GM12878 (cell line): ENCODE data around the gene NDST4. TPM values are rescaled to one million over a fixed set of nuclear protein-coding genes. Genes with fewer than 3 reads are reported as not detected.

ENCODE experiments used
- ATAC-seq: fragments of 200-7000 bp; cut with Tn5 transposase; 3 replicates; pipeline ENCODE4 v1.9.1; 2020; ENCODE audit warnings: mild to moderate bottlenecking, moderate library complexity
- BruUV-seq: library from RNA; stranded (reverse); fragments of 400-500 nt; replicated peaks from 2 replicates; lab custom pipeline; 2021; lab: Mats Ljungman, UMichigan
- CTCF ChIA-PET: fragments of 300-600 bp; sonication (Branson Sonifier 250); formaldehyde crosslinking; extraction: SDS; loops from one replicate; lab custom pipeline; 2021; ENCODE audit warnings: inconsistent platforms; lab: Yijun Ruan, JAX
- POLR2A ChIA-PET: fragments of 350-600 bp; formaldehyde crosslinking; extraction: SDS; loops from one replicate; lab custom pipeline; 2021; ENCODE audit warnings: inconsistent platforms; lab: Charles Lee
- RAD21 ChIA-PET: fragments of 300-600 bp; sonication (Branson Sonifier 250); formaldehyde crosslinking; loops from one replicate; lab custom pipeline; 2023; ENCODE audit warnings: antibody characterized with exemption; ENCODE audit not compliant: unreplicated experiment; lab: Charles Lee
- SMC1A ChIA-PET: fragments of 300-600 bp; sonication (Branson Sonifier 250); formaldehyde crosslinking; loops from one replicate; lab custom pipeline; 2023; ENCODE audit not compliant: unreplicated experiment, uncharacterized antibody; lab: Charles Lee
- DNase-seq: peaks from one replicate; pipeline ENCODE4 v3.0.0-alpha.2; 2011; ENCODE audit warnings: low read depth, low spot score
- FAIRE-seq: peaks from 3 replicates; lab custom pipeline; 2011; peaks lifted over from hg19 to GRCh38; lab: Jason Lieb, UNC
- H2AFZ ChIP-seq: 2 replicates; pipeline ENCODE4 v1.6.0; 2011; ENCODE audit warnings: low read depth, low read length, control low read depth; ENCODE audit not compliant: control insufficient read depth
- H3K27ac ChIP-seq: 2 replicates; pipeline ENCODE4 v1.5.1; 2011; ENCODE audit warnings: control low read depth; ENCODE audit not compliant: control insufficient read depth, insufficient read depth
- H3K27me3 ChIP-seq, 2 experiments: replicated peaks in 1 of 2; 2 replicates each; pipeline versions ENCODE4 v1.6.0 to v1.6.1; 2011; ENCODE audit warnings: low read length in 1 of 2; ENCODE audit not compliant: control insufficient read depth in 2 of 2, insufficient read depth in 2 of 2
- H3K36me3 ChIP-seq, 2 experiments: 2 replicates each; pipeline ENCODE4 v1.5.1; 2011; ENCODE audit warnings: low read length in 1 of 2; ENCODE audit not compliant: control insufficient read depth in 2 of 2, insufficient read depth in 2 of 2
- H3K4me1 ChIP-seq: 2 replicates; pipeline ENCODE4 v1.6.1; 2011; ENCODE audit warnings: mild to moderate bottlenecking, low read length, moderate library complexity, mixed read lengths; ENCODE audit not compliant: control insufficient read depth, insufficient read depth
- H3K4me2 ChIP-seq: 2 replicates; pipeline ENCODE4 v1.6.0; 2011; ENCODE audit warnings: control low read depth; ENCODE audit not compliant: control insufficient read depth, insufficient read depth
- H3K4me3 ChIP-seq: fragments of 200-600 bp; sonication (generic); 2 replicates; pipeline ENCODE4 v1.5.1; 2016
- H3K79me2 ChIP-seq: 2 replicates; pipeline ENCODE4 v1.6.0; 2011; ENCODE audit warnings: low read length; ENCODE audit not compliant: control insufficient read depth, insufficient read depth
- H3K9ac ChIP-seq: 2 replicates; pipeline ENCODE4 v1.8.0; 2011; ENCODE audit warnings: low read length, control low read depth, mixed read lengths; ENCODE audit not compliant: control insufficient read depth, insufficient read depth
- H3K9me3 ChIP-seq: replicated peaks from 3 replicates; pipeline ENCODE4 v1.5.1; 2011; ENCODE audit warnings: mild to moderate bottlenecking, low read length; ENCODE audit not compliant: control insufficient read depth, insufficient read depth
- H4K20me1 ChIP-seq: 2 replicates; pipeline ENCODE4 v1.6.0; 2011; ENCODE audit not compliant: control insufficient read depth, insufficient read depth
- ATF2 ChIP-seq: IDR thresholded peaks from 2 replicates; pipeline ENCODE4 v1.6.1; 2012; ENCODE audit warnings: low read length, inconsistent platforms
- BHLHE40 ChIP-seq, 2 experiments: fragments of 450-650 bp in 1 of 2; IDR thresholded peaks; 2 replicates each; pipeline ENCODE4 v1.6.1; 2011 to 2017; ENCODE audit warnings: low read depth in 2 of 2, borderline replicate concordance in 1 of 2, improper control_type of control experiment in 1 of 2, low read length in 1 of 2, mild to moderate bottlenecking in 1 of 2
- BMI1 ChIP-seq: fragments of 450-650 bp; IDR thresholded peaks from 2 replicates; pipeline ENCODE4 v1.6.1; 2016; ENCODE audit warnings: mild to moderate bottlenecking, moderate library complexity, borderline replicate concordance
- CHD1 ChIP-seq: IDR thresholded peaks from 2 replicates; pipeline ENCODE4 v1.6.1; 2012; ENCODE audit warnings: low read depth, low read length, improper control_type of control experiment
- DPF2 ChIP-seq: fragments of 450-650 bp; IDR thresholded peaks from 2 replicates; pipeline ENCODE4 v1.6.1; 2017; ENCODE audit warnings: mild to moderate bottlenecking
- IRF4 ChIP-seq: IDR thresholded peaks from 2 replicates; pipeline ENCODE4 v1.6.1; 2011; ENCODE audit warnings: low read depth, low read length
- MEF2A ChIP-seq: IDR thresholded peaks from 2 replicates; pipeline ENCODE4 v1.6.1; 2011; ENCODE audit warnings: low read depth, mild to moderate bottlenecking, low read length, moderate library complexity; ENCODE audit not compliant: insufficient read depth
- NFXL1 ChIP-seq: fragments of 450-650 bp; IDR thresholded peaks from 2 replicates; pipeline ENCODE4 v1.6.1; 2017; ENCODE audit warnings: antibody characterized with exemption, mild to moderate bottlenecking, borderline replicate concordance
- NFYB ChIP-seq: IDR thresholded peaks from 2 replicates; pipeline ENCODE4 v1.6.1; 2011; ENCODE audit warnings: low read depth, mild to moderate bottlenecking, low read length, improper control_type of control experiment, moderate library complexity; ENCODE audit not compliant: insufficient read depth
- POLR2AphosphoS2 ChIP-seq: IDR thresholded peaks from 2 replicates; pipeline ENCODE4 v1.6.1; 2011; ENCODE audit warnings: low read depth, mild to moderate bottlenecking, low read length, improper control_type of control experiment, moderate library complexity
- POLR2AphosphoS5 ChIP-seq: IDR thresholded peaks from 2 replicates; pipeline ENCODE4 v1.6.1; 2011; ENCODE audit warnings: mild to moderate bottlenecking, low read length, inconsistent platforms
- RFX5 ChIP-seq: IDR thresholded peaks from 2 replicates; pipeline ENCODE4 v1.6.1; 2011; ENCODE audit warnings: low read depth, low read length, improper control_type of control experiment
- SUPT20H ChIP-seq: IDR thresholded peaks from 2 replicates; pipeline ENCODE4 v1.6.1; 2011; ENCODE audit warnings: low read depth, mild to moderate bottlenecking, low read length, moderate library complexity, borderline replicate concordance; ENCODE audit not compliant: control insufficient read depth
- WRNIP1 ChIP-seq: IDR thresholded peaks from 2 replicates; pipeline ENCODE4 v1.6.1; 2011; ENCODE audit warnings: low read depth, low read length, improper control_type of control experiment, borderline replicate concordance
- ZNF622 ChIP-seq: fragments of 450-650 bp; IDR thresholded peaks from 2 replicates; pipeline ENCODE4 v1.6.1; 2017; ENCODE audit warnings: mild to moderate bottlenecking, inconsistent platforms
- whole genome bisulfite sequencing: methylation state at CpG from one replicate; pipeline ENCODE4 v1.1.6; 2016; ENCODE audit warnings: low lambda C conversion rate; ENCODE audit not compliant: insufficient replicate concordance, insufficient coverage; ENCODE audit errors: missing lambda C conversion rate; 5-methylcytosine and 5-hydroxymethylcytosine counted together
- in situ Hi-C: fragments of 300-500 bp; cut with MboI; formaldehyde crosslinking; loops from 9 replicates; pipeline ENCODE4 v1.14.3; 2018; ENCODE audit warnings: mixed read lengths
- intact Hi-C: fragments of 100-400 bp; cut with micrococcal nuclease; formaldehyde crosslinking; loops from one replicate; pipeline ENCODE4 v1.14.2; 2022; ENCODE audit not compliant: unreplicated experiment
- polyA plus RNA-seq, 11 experiments: library from polyadenylated mRNA; depleted of rRNA in 4 of 11; unstranded in 6 of 11; stranded (reverse) in 5 of 11; fragments of >200 nt; fragmentation: Nextera tagmentation in 4 of 11; fragmentation: Illumina TruSeq in 1 of 11; extraction: Ambion mirVana in 4 of 11; extraction: Trizol in 1 of 11; gene quantifications; 1 replicate in 1 of 11; 2 replicates in 10 of 11; pipeline versions ENCODE4 v1.2.1 to v1.2.3, GENCODE V29; 2011 to 2016; ENCODE audit warnings: inconsistent platforms in 2 of 11, missing spikeins in 2 of 11, low read depth in 1 of 11
- total RNA-seq, 4 experiments: library from RNA; depleted of rRNA in 3 of 4; stranded (reverse); fragments of >200 nt in 3 of 4; fragmentation: Illumina TruSeq in 1 of 4; extraction: Trizol in 1 of 4; gene quantifications; 2 replicates each; pipeline versions ENCODE4 v1.2.1 to v1.2.3, GENCODE V29; 2013 to 2021

The NDST4 gene
- total and polyA plus RNA-seq, 10 of the 15 experiments (the other 5 are each of a cell fraction or from before 2014, with no cell fraction given), result 0.04 to 0.11 (median 0.07) TPM; not detected in 6

GRCh38 chr4:115145393-115146160, 32.2 kb upstream of the NDST4 start:
- ATAC-seq, result no peak
- BruUV-seq, result no TSS peak
- in situ Hi-C loops, result no loop called here
- ChIA-PET POLR2A (no interaction called here), RAD21 (no interaction called here), CTCF (no interaction called here), SMC1A (interaction anchor here (0.8 kb wide), 1 partner anchor 21 kb away, joined by 3 read pairs; no protein-coding TSS in a partner anchor)
- H4K20me1 ChIP-seq, result no peaks in the 10 kb centered on the region
- no peaks in the 10 kb centered on the region for H3K27me3 ChIP-seq
- H3K4me1 ChIP-seq, result no peaks in the 10 kb centered on the region
- no peak for FAIRE-seq
- no peak for DNase-seq
- H2AFZ ChIP-seq, result no peak overlapping the region
- no peak for TF ChIP-seq BHLHE40 (IDR thresholded peaks at IDR 0.05; ENCODE audit: borderline replicate concordance in 1 of 2, low read depth in 2 of 2, low read length in 1 of 2)
- no peak for TF ChIP-seq SUPT20H
- no peak for TF ChIP-seq MEF2A
- TF ChIP-seq IRF4, result no peak
- TF ChIP-seq POLR2AphosphoS2, result no peak
- no peak for TF ChIP-seq NFXL1
- no peak for TF ChIP-seq WRNIP1
- no peak for TF ChIP-seq NFYB
- no peak for TF ChIP-seq ATF2
- no peak for TF ChIP-seq DPF2
- TF ChIP-seq CHD1, result no peak
- TF ChIP-seq BMI1, result no peak
- TF ChIP-seq ZNF622, result no peak
- TF ChIP-seq RFX5, result no peak
- no peak for TF ChIP-seq POLR2AphosphoS5
- intact Hi-C loops, result no loop called here
- no peak overlapping the region for H3K4me2 ChIP-seq
- H3K9me3 ChIP-seq, result no peaks in the 10 kb centered on the region
- H3K27ac ChIP-seq, result no peak overlapping the region
- H3K4me3 ChIP-seq, result no peak overlapping the region
- H3K36me3 ChIP-seq, result no peaks in the 10 kb centered on the region
- no peak overlapping the region for H3K9ac ChIP-seq
- H3K79me2 ChIP-seq, result no peaks in the 10 kb centered on the region
- 30% methylated on average over 3 of the region's 3 CpGs for WGBS
